Mesendoderm (in vitro differentiated cells): Measurements from ENCODE around the gene FAM13B.

Experiments used
- DNase-seq: peaks from one replicate; pipeline ENCODE4 v3.0.0; 2013
- H2AK5ac ChIP-seq: 2 replicates; pipeline ENCODE4 v1.6.1; 2013; ENCODE audit warnings: low read length, inconsistent platforms
- H2BK120ac ChIP-seq: 2 replicates; pipeline ENCODE4 v1.6.1; 2013; ENCODE audit warnings: low read depth, mild to moderate bottlenecking, low read length, moderate library complexity, mixed read lengths
- H2BK15ac ChIP-seq: replicated peaks from 2 replicates; pipeline ENCODE4 v1.6.1; 2013; ENCODE audit warnings: low read depth, mild to moderate bottlenecking, moderate library complexity
- H2BK5ac ChIP-seq: 2 replicates; pipeline ENCODE4 v1.6.1; 2013; ENCODE audit warnings: low read length, inconsistent platforms
- H3K18ac ChIP-seq: 2 replicates; pipeline ENCODE4 v1.6.1; 2013; ENCODE audit warnings: mild to moderate bottlenecking, low read length, mixed read lengths
- H3K23ac ChIP-seq: one replicate; pipeline ENCODE4 v1.6.1; 2013; ENCODE audit warnings: low read length
- H3K27ac ChIP-seq: 2 replicates; pipeline ENCODE4 v1.5.1; 2013; ENCODE audit warnings: low read depth, mild to moderate bottlenecking, inconsistent platforms, low read length, moderate library complexity
- H3K27me3 ChIP-seq: 2 replicates; pipeline ENCODE4 v1.6.1; 2013; ENCODE audit warnings: low read length, control low read depth, mild to moderate bottlenecking, inconsistent platforms; ENCODE audit not compliant: insufficient read depth, poor library complexity
- H3K36me3 ChIP-seq: 2 replicates; pipeline ENCODE4 v1.6.1; 2013; ENCODE audit warnings: low read length, inconsistent platforms; ENCODE audit not compliant: control insufficient read depth, insufficient read depth
- H3K4ac ChIP-seq: one replicate; pipeline ENCODE4 v1.6.1; 2013; ENCODE audit warnings: low read depth, mild to moderate bottlenecking, low read length, moderate library complexity
- H3K4me1 ChIP-seq: 2 replicates; pipeline ENCODE4 v1.6.1; 2013; ENCODE audit warnings: low read depth, low read length, inconsistent platforms; ENCODE audit not compliant: control insufficient read depth
- H3K4me2 ChIP-seq: 2 replicates; pipeline ENCODE4 v1.6.1; 2013; ENCODE audit warnings: low read length
- H3K4me3 ChIP-seq: 2 replicates; pipeline ENCODE4 v1.5.1; 2013; ENCODE audit warnings: mild to moderate bottlenecking, low read length
- H3K56ac ChIP-seq: one replicate; pipeline ENCODE4 v1.6.1; 2013; ENCODE audit warnings: low read length
- H3K79me1 ChIP-seq: 2 replicates; pipeline ENCODE4 v1.6.1; 2013; ENCODE audit warnings: low read length, inconsistent platforms
- H3K79me2 ChIP-seq: 2 replicates; pipeline ENCODE4 v1.6.1; 2013; ENCODE audit warnings: mild to moderate bottlenecking, low read length; ENCODE audit not compliant: control insufficient read depth, insufficient read depth
- H3K9ac ChIP-seq: 2 replicates; pipeline ENCODE4 v1.6.1; 2013; ENCODE audit warnings: low read length, inconsistent platforms
- H4K5ac ChIP-seq: one replicate; pipeline ENCODE4 v1.6.1; 2013; ENCODE audit warnings: low read length
- H4K8ac ChIP-seq: one replicate; pipeline ENCODE4 v1.6.1; 2013; ENCODE audit warnings: low read depth, mild to moderate bottlenecking, control low read depth, low read length, moderate library complexity
- WGBS: extraction: QIAGEN DNeasy Blood & Tissue Kit; methylation state at CpG from one replicate; pipeline ENCODE4 v1.1.7; 2013; ENCODE audit warnings: low lambda C conversion rate, missing lambda C conversion rate; ENCODE audit not compliant: insufficient coverage; ENCODE audit errors: extremely low coverage; 5-methylcytosine and 5-hydroxymethylcytosine counted together

FAM13B gene

DNA sequence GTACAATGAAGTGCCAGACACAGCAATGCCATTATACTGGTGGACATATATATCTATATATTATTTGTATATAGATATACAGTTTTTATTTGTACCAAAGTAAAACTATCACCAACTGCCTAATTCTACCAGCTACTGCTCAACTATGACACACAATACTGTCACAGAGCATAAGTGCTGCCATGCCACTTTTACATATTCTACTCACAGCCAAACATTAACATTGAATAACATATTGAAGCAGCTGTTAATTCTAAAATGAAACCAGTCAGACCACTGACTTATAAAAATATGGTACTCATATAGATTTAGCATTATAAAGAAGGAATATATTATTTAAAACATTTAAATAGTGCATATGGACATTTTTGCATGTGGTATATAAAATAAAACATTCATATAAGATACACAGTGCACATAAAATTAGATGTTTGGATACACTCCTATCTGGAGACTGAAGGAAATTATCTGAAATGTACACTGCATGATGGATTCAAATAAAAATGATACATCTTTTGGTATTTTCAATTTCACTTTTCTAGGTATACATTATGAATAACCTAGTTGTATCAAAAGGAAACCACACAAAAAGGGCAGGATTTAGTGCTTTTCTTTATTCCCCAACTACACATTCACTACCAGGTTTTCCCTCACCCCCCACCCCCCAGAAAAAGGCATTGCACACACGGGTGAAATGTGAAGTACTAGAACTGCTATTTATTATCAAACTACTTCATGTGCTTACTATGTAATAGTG, 94.7 kb downstream of the FAM13B start:
- Histone ChIP-seq H3K4ac (no peak overlapping the region), H3K79me1 (no peaks in the 10 kb centered on the region), H2AK5ac (no peak overlapping the region), H2BK120ac (no peak overlapping the region), H3K56ac (no peak overlapping the region), H4K5ac (no peak overlapping the region), H3K79me2 (no peaks in the 10 kb centered on the region), H4K8ac (no peak overlapping the region), H2BK15ac (no peak overlapping the region), H3K4me3 (no peak overlapping the region), H3K27me3 (no peaks in the 10 kb centered on the region), H3K23ac (no peak overlapping the region), H3K4me2 (no peak overlapping the region), H2BK5ac (no peak overlapping the region), H3K9ac (no peak overlapping the region), H3K4me1 (no peaks in the 10 kb centered on the region), H3K27ac (no peak overlapping the region), H3K18ac (no peak overlapping the region), H3K36me3 (peaks cover 11% of the 10 kb centered on the region)
- DNase-seq, result no peak
- WGBS, result no CpG with 5 or more reads among the region's 1 CpG

DNA sequence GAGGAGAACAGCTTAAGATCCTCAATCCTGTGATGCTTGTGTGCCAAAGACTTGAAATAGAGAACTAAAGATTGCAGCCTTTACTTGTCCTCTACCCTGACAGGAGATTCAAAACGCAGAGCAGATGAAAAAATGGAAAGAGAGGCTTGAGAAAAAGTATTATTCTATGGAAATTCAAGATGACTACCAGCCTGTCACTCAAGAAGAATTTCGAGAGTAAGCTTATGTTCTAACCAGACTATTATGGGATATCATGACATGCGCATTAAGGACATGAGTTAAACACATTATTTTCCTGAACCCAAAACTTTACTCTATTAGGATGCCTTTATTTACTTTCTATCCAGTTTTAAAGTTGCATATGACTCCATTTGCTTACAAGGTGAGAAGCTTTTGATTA, 97.2 kb downstream of the FAM13B start:
- no CpG with 5 or more reads among the region's 3 CpGs for WGBS
- no peak overlapping the region for H3K27ac ChIP-seq

GRCh38 chr5:137935190-137935589, 97.7 kb downstream of the FAM13B start:
- no CpG with 5 or more reads among the region's 1 CpG for WGBS

More for the DNA sequence above, 97.2 kb downstream of the FAM13B start:
- no peaks in the 10 kb centered on the region for H3K79me1 ChIP-seq
- H3K27me3 ChIP-seq, result no peaks in the 10 kb centered on the region
- no peak overlapping the region for H4K5ac ChIP-seq
- no peaks in the 10 kb centered on the region for H3K79me2 ChIP-seq
- no peak overlapping the region for H3K23ac ChIP-seq
- DNase-seq, result no peak
- no peak overlapping the region for H3K4me2 ChIP-seq
- H3K36me3 ChIP-seq, result peaks cover 10% of the 10 kb centered on the region
- no peak overlapping the region for H2BK120ac ChIP-seq
- H3K4me1 ChIP-seq, result no peaks in the 10 kb centered on the region
- no peak overlapping the region for H3K4ac ChIP-seq
- H3K18ac ChIP-seq, result no peak overlapping the region
- no peak overlapping the region for H2BK15ac ChIP-seq
- no peak overlapping the region for H3K4me3 ChIP-seq
- H3K56ac ChIP-seq, result no peak overlapping the region
- no peak overlapping the region for H2AK5ac ChIP-seq
- H3K9ac ChIP-seq, result no peak overlapping the region
- no peak overlapping the region for H4K8ac ChIP-seq
- no peak overlapping the region for H2BK5ac ChIP-seq

DNA sequence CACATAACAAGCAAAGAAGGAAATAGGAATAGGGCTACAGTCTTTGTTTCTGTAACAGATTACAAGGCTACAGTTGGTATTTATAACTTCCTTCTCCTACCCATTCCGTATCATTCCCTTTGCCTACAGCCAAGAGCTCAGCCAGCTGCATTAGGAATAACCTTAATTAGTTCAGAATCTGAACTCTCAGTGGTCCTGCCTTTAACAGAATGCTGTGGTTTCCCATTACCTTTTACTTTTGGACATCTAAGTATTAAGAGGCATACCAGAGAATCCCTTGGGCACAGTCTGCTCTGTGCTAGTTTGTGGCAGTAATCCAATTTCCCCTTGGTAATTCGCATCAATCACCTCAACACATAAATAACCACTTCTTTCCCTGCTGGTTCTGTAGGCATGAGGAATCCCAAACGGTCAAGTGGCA, 99.4 kb downstream of the FAM13B start:
- Histone ChIP-seq H2AK5ac (no peak overlapping the region), H4K5ac (no peak overlapping the region)
- WGBS, result no CpG with 5 or more reads among the region's 3 CpGs

More at GRCh38 chr5:137935190-137935589, 97.7 kb downstream of the FAM13B start:
- H4K5ac ChIP-seq, result no peak overlapping the region
- no peak overlapping the region for H2AK5ac ChIP-seq
- no peak overlapping the region for H3K4me2 ChIP-seq
- no peak overlapping the region for H2BK15ac ChIP-seq
- no peak overlapping the region for H2BK120ac ChIP-seq
- no peak overlapping the region for H3K4me3 ChIP-seq
- no peak for DNase-seq
- no peak overlapping the region for H3K27ac ChIP-seq
- no peak overlapping the region for H3K9ac ChIP-seq
- no peak overlapping the region for H4K8ac ChIP-seq
- no peaks in the 10 kb centered on the region for H3K79me1 ChIP-seq
- no peak overlapping the region for H2BK5ac ChIP-seq
- H3K4ac ChIP-seq, result no peak overlapping the region
- no peaks in the 10 kb centered on the region for H3K79me2 ChIP-seq
- no peak overlapping the region for H3K23ac ChIP-seq
- H3K27me3 ChIP-seq, result no peaks in the 10 kb centered on the region
- no peak overlapping the region for H3K56ac ChIP-seq
- H3K18ac ChIP-seq, result no peak overlapping the region
- peaks cover 10% of the 10 kb centered on the region for H3K36me3 ChIP-seq
- no peaks in the 10 kb centered on the region for H3K4me1 ChIP-seq

DNA sequence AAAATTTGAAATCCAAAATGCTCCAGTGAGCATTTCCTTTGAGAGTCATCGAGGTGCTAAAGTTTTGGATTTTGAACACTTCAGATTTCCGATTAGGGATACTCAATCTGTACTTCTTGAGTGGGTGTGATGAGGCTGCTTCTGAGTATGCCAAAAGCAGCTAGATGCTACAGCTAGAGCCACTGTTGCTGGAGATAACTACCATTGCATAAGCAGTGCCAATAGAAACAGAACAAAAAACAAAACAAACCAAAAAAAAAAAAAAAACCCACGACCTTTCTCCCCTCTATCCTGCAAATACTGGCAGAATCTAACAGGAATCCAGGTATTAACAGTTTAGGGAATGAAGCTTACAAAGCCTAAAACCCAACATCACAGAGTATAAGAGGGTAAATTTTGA, 100.1 kb downstream of the FAM13B start:
- DNase-seq, result no peak

More for the DNA sequence above, 99.4 kb downstream of the FAM13B start:
- H4K8ac ChIP-seq, result no peak overlapping the region
- H3K4me2 ChIP-seq, result no peak overlapping the region
- H3K23ac ChIP-seq, result no peak overlapping the region
- no peaks in the 10 kb centered on the region for H3K36me3 ChIP-seq
- DNase-seq, result no peak
- H3K9ac ChIP-seq, result no peak overlapping the region
- no peak overlapping the region for H3K56ac ChIP-seq
- H3K27me3 ChIP-seq, result no peaks in the 10 kb centered on the region
- H2BK5ac ChIP-seq, result no peak overlapping the region
- H3K18ac ChIP-seq, result no peak overlapping the region
- H3K79me2 ChIP-seq, result no peaks in the 10 kb centered on the region
- no peak overlapping the region for H2BK120ac ChIP-seq
- H2BK15ac ChIP-seq, result no peak overlapping the region
- no peak overlapping the region for H3K4ac ChIP-seq
- no peak overlapping the region for H3K27ac ChIP-seq
- no peaks in the 10 kb centered on the region for H3K4me1 ChIP-seq
- H3K79me1 ChIP-seq, result no peaks in the 10 kb centered on the region
- H3K4me3 ChIP-seq, result no peak overlapping the region

DNA sequence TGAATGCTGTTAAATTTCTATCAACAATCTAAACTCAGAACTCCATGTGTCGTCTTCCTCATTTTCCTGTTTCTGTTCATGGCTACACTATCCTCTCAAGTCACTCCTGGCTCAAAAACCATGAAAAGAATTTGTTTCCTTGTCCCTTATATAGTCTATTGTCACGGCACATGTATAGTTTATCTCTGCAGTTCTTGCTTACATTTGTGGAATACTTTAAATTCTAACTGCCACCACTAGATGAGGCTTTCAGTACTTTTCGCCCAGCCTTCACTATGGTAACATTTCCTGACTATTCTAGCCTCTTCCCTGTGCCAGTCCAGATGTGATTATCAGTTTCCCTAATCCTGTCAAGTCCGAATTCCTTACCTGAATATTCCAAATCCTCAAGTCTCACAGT, 109.0 kb downstream of the FAM13B start:
- no peak overlapping the region for H2AK5ac ChIP-seq
- no peak overlapping the region for H3K4me3 ChIP-seq
- H3K9ac ChIP-seq, result no peak overlapping the region
- H4K5ac ChIP-seq, result no peak overlapping the region
- no peak overlapping the region for H2BK5ac ChIP-seq
- no peaks in the 10 kb centered on the region for H3K27me3 ChIP-seq
- H3K27ac ChIP-seq, result no peak overlapping the region
- peak; percentile 45 for DNase-seq
- no peak overlapping the region for H3K23ac ChIP-seq
- no peak overlapping the region for H3K18ac ChIP-seq
- H3K4ac ChIP-seq, result no peak overlapping the region
- H3K79me2 ChIP-seq, result no peaks in the 10 kb centered on the region
- H3K36me3 ChIP-seq, result no peaks in the 10 kb centered on the region
- no peak overlapping the region for H2BK15ac ChIP-seq
- H3K56ac ChIP-seq, result no peak overlapping the region
- no peak overlapping the region for H3K4me2 ChIP-seq
- WGBS, result no CpG with 5 or more reads among the region's 4 CpGs
- no peaks in the 10 kb centered on the region for H3K4me1 ChIP-seq
- H2BK120ac ChIP-seq, result no peak overlapping the region
- H3K79me1 ChIP-seq, result no peaks in the 10 kb centered on the region
- H4K8ac ChIP-seq, result no peak overlapping the region

More for the DNA sequence above, 100.1 kb downstream of the FAM13B start:
- H3K4me3 ChIP-seq, result no peak overlapping the region
- H3K27me3 ChIP-seq, result no peaks in the 10 kb centered on the region
- no peak overlapping the region for H2BK15ac ChIP-seq
- no peaks in the 10 kb centered on the region for H3K79me2 ChIP-seq
- H3K9ac ChIP-seq, result no peak overlapping the region
- no peak overlapping the region for H2BK120ac ChIP-seq
- H4K5ac ChIP-seq, result no peak overlapping the region
- WGBS, result no CpG with 5 or more reads among the region's 3 CpGs
- H3K18ac ChIP-seq, result no peak overlapping the region
- no peak overlapping the region for H3K27ac ChIP-seq
- H3K79me1 ChIP-seq, result no peaks in the 10 kb centered on the region
- H3K4ac ChIP-seq, result no peak overlapping the region
- H3K56ac ChIP-seq, result no peak overlapping the region
- no peaks in the 10 kb centered on the region for H3K36me3 ChIP-seq
- H3K4me2 ChIP-seq, result no peak overlapping the region
- no peak overlapping the region for H2BK5ac ChIP-seq
- H4K8ac ChIP-seq, result no peak overlapping the region
- no peaks in the 10 kb centered on the region for H3K4me1 ChIP-seq
- no peak overlapping the region for H2AK5ac ChIP-seq
- no peak overlapping the region for H3K23ac ChIP-seq
